EL (cell line): Measurements from ENCODE around the gene FOXA3.
"Not testable (repeated sequence)": the region's sequence is repeated elsewhere in the genome, so short reads cannot be mapped to it uniquely, and the experiment has no call there.

ENCODE experiments used
- DNase-seq: peaks from one replicate; pipeline ENCODE4 v3.0.0-alpha.2; 2016

Gene FOXA3

GRCh38 chr19:45876411-45877197 lies 12.5 kb downstream of the FOXA3 start:
- DNase-seq = no peak

GRCh38 chr19:45878043-45878794 lies 14.1 kb downstream of the FOXA3 start:
- DNase-seq = no peak

DNA sequence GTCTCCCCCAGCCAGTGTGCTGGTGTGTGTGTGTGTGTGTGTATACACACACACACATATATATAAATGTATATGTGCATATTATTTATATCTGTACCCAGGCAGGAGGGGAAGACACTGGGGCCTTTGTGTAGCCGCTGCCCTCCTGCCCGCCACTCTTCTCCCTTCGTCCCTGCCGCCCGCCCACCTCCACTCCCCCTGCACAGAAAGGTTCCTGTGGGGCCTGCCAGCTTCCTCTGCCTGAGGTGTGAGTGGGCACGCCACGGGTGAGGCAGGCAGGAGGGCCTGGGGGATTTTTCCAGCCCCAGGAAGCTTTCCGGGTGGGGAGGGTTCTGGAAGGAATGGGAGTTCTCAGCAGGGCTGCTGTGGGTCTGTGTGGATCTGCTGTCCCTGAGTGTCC lies 14.9 kb downstream of the FOXA3 start:
- DNase-seq = no peak

DNA sequence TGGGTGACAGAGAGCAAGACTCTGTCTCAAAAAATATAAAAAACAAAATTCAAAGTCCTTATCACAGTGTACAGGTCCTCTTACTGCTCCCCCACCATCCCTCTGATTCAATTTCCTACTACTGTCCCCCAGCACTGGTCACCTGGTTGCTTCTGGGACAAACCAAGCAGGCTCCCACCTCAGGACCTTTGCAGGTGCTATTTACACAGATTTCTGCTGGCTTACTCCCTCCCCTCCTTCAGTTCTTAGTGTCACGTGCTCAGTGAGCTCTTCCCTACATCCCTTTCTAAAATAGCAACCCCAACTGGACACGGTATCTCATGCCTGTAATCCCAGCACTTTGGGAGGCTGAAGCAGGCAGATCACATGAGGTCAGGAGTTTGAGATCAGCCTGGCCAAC lies 15.8 kb downstream of the FOXA3 start:
- DNase-seq = no peak

GRCh38 chr19:45881082-45881908 lies 17.2 kb downstream of the FOXA3 start:
- DNase-seq = no peak

DNA sequence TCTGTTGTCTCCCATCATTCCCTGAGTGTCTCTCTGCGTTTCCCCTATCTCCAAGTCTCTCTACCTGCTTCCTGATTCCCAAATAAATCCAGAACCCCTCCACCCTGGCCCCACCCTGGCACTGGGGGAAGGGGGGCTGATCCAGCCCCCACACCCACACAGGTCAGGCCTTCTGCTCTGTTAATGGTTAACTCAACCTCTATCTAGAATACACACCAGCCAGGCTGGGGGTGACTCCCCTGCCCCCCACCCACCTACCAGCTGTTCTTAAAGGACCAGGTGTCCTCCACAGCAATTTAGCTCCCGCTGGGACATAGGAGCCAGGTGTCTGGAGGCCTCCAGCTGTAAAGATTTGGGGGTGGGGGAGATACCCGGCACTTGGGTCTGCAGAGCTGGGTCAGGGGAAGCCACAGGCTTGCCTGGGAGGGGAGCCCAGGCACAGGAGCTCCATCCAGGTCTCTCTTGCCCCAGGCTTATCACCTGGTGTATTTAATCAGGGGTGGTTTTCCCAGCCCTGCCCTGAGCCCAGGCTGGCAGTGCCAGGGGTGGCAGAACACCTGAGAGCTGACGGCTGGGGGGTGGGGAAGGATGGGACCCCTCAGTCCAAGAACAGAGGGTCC lies 17.9 kb downstream of the FOXA3 start:
- no peak for DNase-seq

DNA sequence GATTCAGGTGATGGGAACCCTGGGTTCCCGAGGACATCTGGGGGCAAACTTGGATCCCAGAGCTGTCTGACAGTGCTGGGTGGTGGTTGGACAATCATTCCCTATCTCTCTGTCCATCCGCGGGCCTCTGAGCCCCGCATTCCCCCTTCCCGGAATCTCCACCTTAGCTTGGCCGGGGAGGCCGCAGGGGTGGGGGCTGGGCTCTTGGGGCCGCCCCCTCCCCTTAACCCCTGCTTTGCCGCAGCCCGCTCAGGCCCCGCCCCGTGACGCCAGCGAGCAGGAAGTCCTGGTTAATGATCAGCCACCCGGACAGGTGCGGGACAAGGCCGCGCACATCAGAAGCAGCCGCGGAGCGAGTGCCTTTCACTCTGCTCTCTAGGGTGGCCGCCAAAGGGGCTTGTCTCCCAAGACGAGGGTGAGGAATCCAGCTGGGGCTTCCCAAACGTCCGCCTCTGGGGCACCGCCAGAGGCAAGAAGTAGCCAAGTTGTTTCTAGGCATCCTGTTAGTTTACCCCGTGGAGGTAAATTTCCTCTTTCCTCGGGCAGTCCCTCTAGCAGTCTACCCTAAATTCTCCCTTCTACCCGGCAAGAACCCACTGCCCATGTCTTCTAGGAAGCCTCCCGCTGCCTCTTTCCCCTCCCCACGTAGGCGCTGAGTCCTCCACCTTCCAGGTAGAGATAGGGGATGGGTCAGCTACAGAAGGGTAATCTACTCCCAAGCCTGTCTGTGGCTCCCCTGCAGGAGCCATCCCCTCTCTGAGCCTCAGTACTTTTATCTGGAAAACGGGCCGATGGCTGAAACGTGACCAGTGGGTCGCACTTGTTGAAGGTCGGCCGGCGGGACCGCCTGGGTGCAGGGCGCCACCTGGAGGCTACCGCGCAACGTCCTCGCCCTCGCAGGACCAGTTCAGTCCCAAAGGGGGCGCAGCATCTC lies 18.8 kb downstream of the FOXA3 start:
- peak; percentile 78 for DNase-seq

DNA sequence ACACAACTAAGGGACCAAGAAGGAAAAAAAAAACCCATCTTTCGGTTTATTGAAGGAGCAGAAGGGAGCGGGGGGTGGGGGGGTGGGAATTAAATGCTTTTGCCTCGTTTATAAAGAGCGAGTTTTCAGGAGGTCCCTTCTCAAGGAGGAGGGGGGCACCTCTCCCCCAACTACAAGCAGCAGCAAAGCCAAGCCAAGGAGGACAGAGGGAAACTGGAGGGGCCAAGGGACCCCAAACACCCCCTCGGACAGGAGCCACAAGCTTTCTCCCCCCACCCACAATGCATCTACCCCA lies 19.4 kb downstream of the FOXA3 start:
- no peak for DNase-seq

- DNase-seq = no peak
These were observed 20.0 kb downstream of the FOXA3 start for GRCh38 chr19:45883881-45884681.

- DNase-seq = no peak
These were observed 20.8 kb downstream of the FOXA3 start for GRCh38 chr19:45884682-45885555.

- DNase-seq = peak; percentile 93
These were observed 21.7 kb downstream of the FOXA3 start, which contains the start of gene IRF2BP1 for GRCh38 chr19:45885556-45886426. TSS of gene IRF2BP1 (minus strand) at chr19:45886141. CDS start at chr19:45885774, 367 bp downstream.

- DNase-seq = peak; percentile 93
These were observed 22.5 kb downstream of the FOXA3 start for GRCh38 chr19:45886427-45887199.

DNA sequence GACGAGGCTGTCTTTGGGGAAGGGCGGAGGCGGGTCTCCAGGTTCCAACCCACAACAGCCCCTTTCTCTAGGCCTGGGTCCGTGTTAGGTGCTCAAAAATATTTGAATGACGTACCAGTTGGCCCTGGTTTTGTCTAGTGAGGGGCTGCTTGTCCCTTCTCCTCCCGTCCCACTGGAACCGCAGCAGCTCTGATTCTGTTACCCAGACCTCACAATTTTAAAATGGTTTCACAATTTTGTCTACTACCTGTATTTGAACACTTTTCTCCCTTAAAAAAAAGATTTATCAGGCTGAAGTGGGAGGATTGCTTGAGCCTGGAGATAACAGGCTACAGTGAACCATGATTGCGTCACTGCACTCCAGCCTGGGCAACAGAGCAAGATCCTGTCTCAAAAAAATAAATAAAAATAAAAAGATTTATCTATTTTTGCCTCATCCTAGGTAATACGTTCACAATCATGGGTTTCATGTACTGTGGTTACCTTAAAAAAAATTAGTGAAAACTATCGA lies 23.1 kb downstream of the FOXA3 start:
- no peak for DNase-seq

DNA sequence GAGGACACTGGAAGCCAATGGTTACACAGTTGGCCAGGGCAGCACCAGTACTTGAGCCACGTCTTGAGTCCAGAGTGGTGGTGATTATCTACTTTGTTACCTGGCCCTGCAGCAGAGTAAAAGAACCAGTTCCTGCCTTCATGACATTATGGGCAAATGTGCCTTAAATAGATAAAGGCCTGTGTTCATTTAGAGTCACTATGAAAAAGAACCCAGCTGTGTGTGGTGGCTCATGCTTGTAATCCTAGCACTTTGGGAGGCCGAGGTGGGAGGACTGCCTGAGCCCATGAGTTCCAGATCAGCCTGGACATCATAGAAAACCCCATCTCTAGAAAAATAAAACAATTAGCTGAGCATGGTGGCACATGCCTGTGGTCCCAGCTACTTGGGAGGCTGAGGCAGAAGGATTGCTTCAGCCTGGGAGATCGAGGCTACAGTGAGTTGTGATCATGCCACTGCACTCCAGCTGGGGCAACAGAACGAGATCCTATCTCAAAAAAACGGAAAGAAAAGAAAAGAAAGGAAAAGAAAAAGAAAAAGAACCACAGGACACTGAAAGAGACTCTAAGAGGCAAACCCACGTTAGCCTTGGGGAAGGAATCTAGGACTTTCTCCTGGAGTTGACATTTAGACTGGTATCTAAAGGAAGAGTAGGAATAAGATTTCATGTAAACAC lies 25.2 kb downstream of the FOXA3 start:
- no peak for DNase-seq

DNA sequence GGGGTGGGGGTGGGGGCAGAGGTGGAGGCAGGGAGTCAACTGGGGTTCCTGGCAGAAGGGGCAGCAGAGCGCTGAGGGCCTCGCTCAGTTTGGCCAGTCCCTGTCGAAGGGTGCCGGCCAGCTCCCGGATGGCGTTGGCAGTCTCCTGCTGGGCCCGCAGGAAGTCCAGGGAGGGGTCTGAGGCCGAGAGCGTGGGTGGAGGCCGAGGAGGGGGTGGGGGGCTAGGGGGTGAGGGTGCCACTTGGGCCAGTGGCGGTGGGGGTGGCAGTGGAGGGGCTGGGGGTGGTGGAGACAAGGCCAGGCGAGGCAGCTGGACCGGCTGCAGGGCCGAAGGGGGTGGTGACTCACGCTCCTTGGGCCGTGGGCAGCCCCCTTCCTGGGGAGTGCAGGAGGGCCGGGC lies 26.8 kb downstream of the FOXA3 start:
- no peak for DNase-seq

DNA sequence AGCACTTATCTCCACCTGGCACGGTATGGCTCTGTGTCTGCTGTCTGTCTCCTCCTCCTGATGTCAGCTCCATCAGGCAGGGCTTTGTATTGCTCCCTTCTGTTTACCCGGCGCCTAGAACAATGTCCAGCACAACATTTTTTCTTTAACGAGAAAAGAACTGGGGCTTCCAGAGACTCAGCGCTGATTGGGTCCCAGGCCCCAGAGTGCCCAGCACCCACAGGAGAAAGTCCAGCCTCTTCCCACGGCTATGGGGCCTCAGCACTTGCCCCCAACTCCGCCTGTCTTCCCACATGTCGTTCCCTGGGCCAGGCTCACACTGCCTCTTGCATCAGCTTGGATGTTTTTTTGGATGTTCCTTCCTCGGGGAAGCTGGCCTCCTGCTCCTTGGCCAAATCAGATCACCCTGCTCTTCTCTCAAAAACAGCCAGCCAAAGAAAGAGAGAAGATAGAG lies 31.4 kb downstream of the FOXA3 start:
- DNase-seq = no peak

- not testable (repeated sequence) for DNase-seq
These were observed 32.0 kb downstream of the FOXA3 start for GRCh38 chr19:45895983-45896599.
